ENCODE measurements around the gene FBXL19. TPM values are rescaled to one million over a fixed set of nuclear protein-coding genes. Genes with fewer than 3 reads are reported as not detected.
A peak's percentile ranks its signal among the peaks of the same experiment; 100 is the strongest.

The FBXL19 gene
- polyA plus RNA-seq, 2 of the 4 experiments (the other 2 are of a cell fraction) = 5.6 to 21.5 TPM

GRCh38 chr16:30892670-30893416, 30.5 kb upstream of the FBXL19 start (continued):
- TF ChIP-seq, protein P1, sequence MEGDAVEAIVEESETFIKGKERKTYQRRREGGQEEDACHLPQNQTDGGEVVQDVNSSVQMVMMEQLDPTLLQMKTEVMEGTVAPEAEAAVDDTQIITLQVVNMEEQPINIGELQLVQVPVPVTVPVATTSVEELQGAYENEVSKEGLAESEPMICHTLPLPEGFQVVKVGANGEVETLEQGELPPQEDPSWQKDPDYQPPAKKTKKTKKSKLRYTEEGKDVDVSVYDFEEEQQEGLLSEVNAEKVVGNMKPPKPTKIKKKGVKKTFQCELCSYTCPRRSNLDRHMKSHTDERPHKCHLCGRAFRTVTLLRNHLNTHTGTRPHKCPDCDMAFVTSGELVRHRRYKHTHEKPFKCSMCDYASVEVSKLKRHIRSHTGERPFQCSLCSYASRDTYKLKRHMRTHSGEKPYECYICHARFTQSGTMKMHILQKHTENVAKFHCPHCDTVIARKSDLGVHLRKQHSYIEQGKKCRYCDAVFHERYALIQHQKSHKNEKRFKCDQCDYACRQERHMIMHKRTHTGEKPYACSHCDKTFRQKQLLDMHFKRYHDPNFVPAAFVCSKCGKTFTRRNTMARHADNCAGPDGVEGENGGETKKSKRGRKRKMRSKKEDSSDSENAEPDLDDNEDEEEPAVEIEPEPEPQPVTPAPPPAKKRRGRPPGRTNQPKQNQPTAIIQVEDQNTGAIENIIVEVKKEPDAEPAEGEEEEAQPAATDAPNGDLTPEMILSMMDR (IDR thresholded peaks at IDR 0.05) = no peak
- TF ChIP-seq, protein P2, sequence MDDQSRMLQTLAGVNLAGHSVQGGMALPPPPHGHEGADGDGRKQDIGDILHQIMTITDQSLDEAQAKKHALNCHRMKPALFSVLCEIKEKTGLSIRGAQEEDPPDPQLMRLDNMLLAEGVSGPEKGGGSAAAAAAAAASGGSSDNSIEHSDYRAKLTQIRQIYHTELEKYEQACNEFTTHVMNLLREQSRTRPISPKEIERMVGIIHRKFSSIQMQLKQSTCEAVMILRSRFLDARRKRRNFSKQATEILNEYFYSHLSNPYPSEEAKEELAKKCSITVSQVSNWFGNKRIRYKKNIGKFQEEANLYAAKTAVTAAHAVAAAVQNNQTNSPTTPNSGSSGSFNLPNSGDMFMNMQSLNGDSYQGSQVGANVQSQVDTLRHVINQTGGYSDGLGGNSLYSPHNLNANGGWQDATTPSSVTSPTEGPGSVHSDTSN (IDR thresholded peaks at IDR 0.05) = no peak

DNA sequence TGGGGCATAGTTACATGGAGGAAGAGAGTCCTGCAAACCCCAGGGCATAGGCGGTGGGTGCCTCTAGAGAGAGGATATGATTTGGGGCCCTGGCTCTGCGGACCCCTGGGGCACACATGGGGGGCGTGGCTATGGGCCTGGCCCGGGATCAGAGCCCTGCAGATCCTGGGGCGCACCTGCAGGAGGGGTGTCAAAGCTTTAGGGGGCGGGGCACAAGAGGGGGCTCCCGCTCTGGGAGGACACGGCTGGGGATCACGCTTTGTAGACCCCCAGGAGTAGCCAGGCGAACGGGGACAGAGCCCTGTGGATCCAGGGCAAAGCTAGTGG, 30.0 kb upstream of the FBXL19 start:
- POLR2A ChIA-PET = interaction anchor here (1.0 to 2.7 kb wide), 2 partner anchors 9 to 18 kb away, joined by 3 to 16 read pairs; no protein-coding TSS in a partner anchor
- Histone ChIP-seq H3K4me1 (peaks cover 34% of the 10 kb centered on the region), H3K4me2 (peak overlapping the region; percentile 64), H3K4me3 (peak overlapping the region; percentile 56), H3K27ac (peak overlapping the region; percentile 79 to 95), H3K9me3 (no peaks in the 10 kb centered on the region)
- FAIRE-seq (no peak), ATAC-seq (peak in 1 of 2 experiments; percentile 3; a peak in 3 of 6 replicates), DNase-seq (ENCODE audit: low read depth in 1 of 2, low spot score in 1 of 2) (no peak)
- 0 out of 3 replicates have a peak, but pooled peaks have one; percentile 5 for TF ChIP-seq BCL3 (IDR thresholded peaks at IDR 0.05)
- no peak for TF ChIP-seq FOSL2 (IDR thresholded peaks at IDR 0.05)
- TF ChIP-seq FOSL2 (CRISPR knock-in tag; IDR thresholded peaks at IDR 0.05) = no peak
- CTCF ChIA-PET = interaction anchor here (0.8 to 4.7 kb wide), 7 partner anchors 9 to 90 kb away, joined by 4 to 22 read pairs (median 5); no protein-coding TSS in a partner anchor
- 2% methylated on average over 8 of the region's 11 CpGs for WGBS (ENCODE audit: missing lambda C conversion rate)

DNA sequence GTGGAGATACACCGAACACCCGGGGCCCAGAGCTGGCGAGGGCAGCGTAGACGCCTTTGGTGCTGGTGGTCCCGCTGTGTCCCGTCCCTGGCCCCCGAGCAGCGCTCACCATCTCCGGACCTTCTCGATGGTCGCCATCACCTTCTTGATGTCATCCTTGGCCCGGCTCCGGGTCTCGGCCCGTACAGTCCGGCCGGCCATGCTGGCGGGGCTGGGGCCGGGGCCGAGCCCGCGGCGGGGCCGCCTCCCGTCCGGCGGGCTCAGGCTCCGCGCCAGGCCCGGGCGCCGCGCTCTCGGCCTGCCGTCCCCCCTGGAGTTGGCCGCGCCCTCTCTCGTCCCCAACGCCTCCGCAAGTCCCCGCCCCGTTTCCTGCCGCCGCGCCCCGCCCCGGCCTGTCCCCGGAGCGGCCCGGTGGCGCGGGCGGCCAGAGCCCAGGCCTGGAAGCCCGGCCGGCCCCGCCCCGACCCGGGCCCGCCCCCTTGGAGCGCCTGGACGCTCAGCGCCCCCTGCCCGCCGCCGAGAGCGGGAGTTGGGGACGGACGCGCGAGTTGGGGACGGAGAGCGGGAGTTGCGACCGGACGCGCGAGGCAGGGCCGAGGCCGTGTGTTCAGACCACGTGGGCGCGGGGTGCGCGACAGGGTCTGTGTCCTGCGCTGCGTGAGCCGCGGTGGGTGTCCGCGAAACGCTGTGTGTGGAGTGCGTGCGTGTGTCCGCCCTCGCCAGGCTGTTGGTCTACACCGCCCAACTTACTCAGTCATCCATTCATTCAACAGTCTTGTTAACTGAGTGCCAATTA, 29.4 kb upstream of the FBXL19 start, which contains the start of gene BCL7C:
BCL7C (minus strand) TSS at position 334 of the 796 bp plus-strand sequence; CDS start at position 201, 133 bp downstream.
- Histone ChIP-seq H3K4me1 (peaks cover 34% of the 10 kb centered on the region), H3K4me2 (peak within 1 kb of the TSS; percentile 64), H3K27ac (peak within 1 kb of the TSS; percentile 79 to 95), H3K4me3 (peak within 1 kb of the TSS; percentile 56), H3K9me3 (no peaks in the 10 kb centered on the region)
- peak; percentile 67 to 93 for DNase-seq (ENCODE audit: low read depth in 1 of 2, low spot score in 1 of 2)
- no peak for FAIRE-seq
- POLR2A ChIA-PET = interaction anchor here (1.0 to 2.7 kb wide), 2 partner anchors 8 to 19 kb away, joined by 3 to 16 read pairs; no protein-coding TSS in a partner anchor
- CTCF ChIA-PET = interaction anchor here (0.8 to 4.7 kb wide), 7 partner anchors 8 to 91 kb away, joined by 4 to 22 read pairs (median 5); no protein-coding TSS in a partner anchor
- WGBS (ENCODE audit: missing lambda C conversion rate) = 1% methylated on average over 39 of the region's 97 CpGs
- ATAC-seq = peak; percentile 86 to 87
- TF ChIP-seq, protein P3, sequence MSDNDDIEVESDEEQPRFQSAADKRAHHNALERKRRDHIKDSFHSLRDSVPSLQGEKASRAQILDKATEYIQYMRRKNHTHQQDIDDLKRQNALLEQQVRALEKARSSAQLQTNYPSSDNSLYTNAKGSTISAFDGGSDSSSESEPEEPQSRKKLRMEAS (IDR thresholded peaks at IDR 0.05) = peak; percentile 100
- no peak for TF ChIP-seq RCOR1 (IDR thresholded peaks at IDR 0.05; ENCODE audit: low read depth, low read length)
- TF ChIP-seq KDM5A (IDR thresholded peaks at IDR 0.05) = no peak
- TF ChIP-seq TP53 (CRISPR knock-in tag; IDR thresholded peaks at IDR 0.05) = peak; percentile 93
- TF ChIP-seq, protein P4, sequence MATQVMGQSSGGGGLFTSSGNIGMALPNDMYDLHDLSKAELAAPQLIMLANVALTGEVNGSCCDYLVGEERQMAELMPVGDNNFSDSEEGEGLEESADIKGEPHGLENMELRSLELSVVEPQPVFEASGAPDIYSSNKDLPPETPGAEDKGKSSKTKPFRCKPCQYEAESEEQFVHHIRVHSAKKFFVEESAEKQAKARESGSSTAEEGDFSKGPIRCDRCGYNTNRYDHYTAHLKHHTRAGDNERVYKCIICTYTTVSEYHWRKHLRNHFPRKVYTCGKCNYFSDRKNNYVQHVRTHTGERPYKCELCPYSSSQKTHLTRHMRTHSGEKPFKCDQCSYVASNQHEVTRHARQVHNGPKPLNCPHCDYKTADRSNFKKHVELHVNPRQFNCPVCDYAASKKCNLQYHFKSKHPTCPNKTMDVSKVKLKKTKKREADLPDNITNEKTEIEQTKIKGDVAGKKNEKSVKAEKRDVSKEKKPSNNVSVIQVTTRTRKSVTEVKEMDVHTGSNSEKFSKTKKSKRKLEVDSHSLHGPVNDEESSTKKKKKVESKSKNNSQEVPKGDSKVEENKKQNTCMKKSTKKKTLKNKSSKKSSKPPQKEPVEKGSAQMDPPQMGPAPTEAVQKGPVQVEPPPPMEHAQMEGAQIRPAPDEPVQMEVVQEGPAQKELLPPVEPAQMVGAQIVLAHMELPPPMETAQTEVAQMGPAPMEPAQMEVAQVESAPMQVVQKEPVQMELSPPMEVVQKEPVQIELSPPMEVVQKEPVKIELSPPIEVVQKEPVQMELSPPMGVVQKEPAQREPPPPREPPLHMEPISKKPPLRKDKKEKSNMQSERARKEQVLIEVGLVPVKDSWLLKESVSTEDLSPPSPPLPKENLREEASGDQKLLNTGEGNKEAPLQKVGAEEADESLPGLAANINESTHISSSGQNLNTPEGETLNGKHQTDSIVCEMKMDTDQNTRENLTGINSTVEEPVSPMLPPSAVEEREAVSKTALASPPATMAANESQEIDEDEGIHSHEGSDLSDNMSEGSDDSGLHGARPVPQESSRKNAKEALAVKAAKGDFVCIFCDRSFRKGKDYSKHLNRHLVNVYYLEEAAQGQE (IDR thresholded peaks at IDR 0.05) = peak; percentile 74
- TF ChIP-seq, protein P1 (IDR thresholded peaks at IDR 0.05) = peak; percentile 67
- TF ChIP-seq RAD21 (conservative IDR thresholded peaks at IDR 0.05 in 1 of 2, IDR thresholded peaks at IDR 0.05 in 1 of 2) = peak in 1 of 2 experiments; percentile 49; a peak in 2 of 5 replicates
- TF ChIP-seq, protein P5, sequence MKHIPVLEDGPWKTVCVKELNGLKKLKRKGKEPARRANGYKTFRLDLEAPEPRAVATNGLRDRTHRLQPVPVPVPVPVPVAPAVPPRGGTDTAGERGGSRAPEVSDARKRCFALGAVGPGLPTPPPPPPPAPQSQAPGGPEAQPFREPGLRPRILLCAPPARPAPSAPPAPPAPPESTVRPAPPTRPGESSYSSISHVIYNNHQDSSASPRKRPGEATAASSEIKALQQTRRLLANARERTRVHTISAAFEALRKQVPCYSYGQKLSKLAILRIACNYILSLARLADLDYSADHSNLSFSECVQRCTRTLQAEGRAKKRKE (CRISPR knock-in tag; IDR thresholded peaks at IDR 0.05; ENCODE audit: low read depth) = peak; percentile 99
- TF ChIP-seq HEYL (CRISPR knock-in tag; IDR thresholded peaks at IDR 0.05) = peak; percentile 96
- no peak for TF ChIP-seq CHD4 (IDR thresholded peaks at IDR 0.05; ENCODE audit: borderline replicate concordance)
- TF ChIP-seq EP300 (IDR thresholded peaks at IDR 0.05) = no peak
- TF ChIP-seq NPAS2 (CRISPR knock-in tag; IDR thresholded peaks at IDR 0.05; ENCODE audit: borderline replicate concordance) = peak; percentile 80
- TF ChIP-seq JUNB (IDR thresholded peaks at IDR 0.05) = no peak
- peak; percentile 85 for TF ChIP-seq USF2 (IDR thresholded peaks at IDR 0.05)

Measured in A549 (cell line).